Brain microvascular endothelial cell (primary cell): ENCODE results near the gene CRYGA.

ENCODE experiments used
- DNase-seq: peaks from one replicate; pipeline ENCODE4 v3.0.0-alpha.2; 2020
- H3K27ac ChIP-seq: fragments of 250-450 bp; sonication (Bioruptor Pico); 2 replicates; pipeline ENCODE4 v1.5.1; 2020; ENCODE audit warnings: mild to moderate bottlenecking, moderate library complexity
- H3K27me3 ChIP-seq: fragments of 250-450 bp; sonication (Bioruptor Pico); replicated peaks from 2 replicates; pipeline ENCODE4 v1.5.1; 2020; ENCODE audit warnings: mild to moderate bottlenecking
- H3K36me3 ChIP-seq: fragments of 250-450 bp; sonication (Bioruptor Pico); replicated peaks from 2 replicates; pipeline ENCODE4 v1.5.1; 2020; ENCODE audit warnings: mild to moderate bottlenecking
- H3K4me3 ChIP-seq: 2 replicates; pipeline ENCODE4 v1.5.1; 2011; ENCODE audit warnings: low read depth, mild to moderate bottlenecking, control low read depth, low read length, moderate library complexity
- CTCF ChIP-seq: IDR thresholded peaks from 2 replicates; pipeline ENCODE4 v1.5.1; 2011; ENCODE audit warnings: low read depth, mild to moderate bottlenecking, moderate library complexity, low read length, control low read depth, inconsistent platforms; ENCODE audit errors: missing control alignments
- in situ Hi-C: cut with HindIII; loops from 2 replicates; pipeline ENCODE4 v1.10.0; 2017; ENCODE audit warnings: low sequenced_read_pairs, low pct_ligation_motif_present

Gene CRYGA

GRCh38 chr2:208175069-208175839 lies 11.9 kb upstream of the CRYGA start:
- no peak overlapping the region for H3K27ac ChIP-seq
- in situ Hi-C loops: no loop called here
- no peak overlapping the region for H3K4me3 ChIP-seq
- DNase-seq: peak; percentile 88
- TF ChIP-seq CTCF: peak; percentile 95
- H3K36me3 ChIP-seq: no peaks in the 10 kb centered on the region
- H3K27me3 ChIP-seq: no peaks in the 10 kb centered on the region

- H3K27me3 ChIP-seq: no peaks in the 10 kb centered on the region
- in situ Hi-C loops: no loop called here
- TF ChIP-seq CTCF: no peak
- DNase-seq: no peak
- H3K27ac ChIP-seq: no peak overlapping the region
- no peak overlapping the region for H3K4me3 ChIP-seq
- H3K36me3 ChIP-seq: no peaks in the 10 kb centered on the region
Observed at GRCh38 chr2:208174144-208174543, 10.8 kb upstream of the CRYGA start.

- in situ Hi-C loops: no loop called here
- H3K27me3 ChIP-seq: no peaks in the 10 kb centered on the region
- H3K36me3 ChIP-seq: no peaks in the 10 kb centered on the region
- TF ChIP-seq CTCF: no peak
- H3K4me3 ChIP-seq: no peak overlapping the region
- no peak overlapping the region for H3K27ac ChIP-seq
- DNase-seq: no peak
Observed at GRCh38 chr2:208172125-208172524, 8.7 kb upstream of the CRYGA start.

GRCh38 chr2:208164951-208165755 lies 1.8 kb upstream of the CRYGA start:
- no peak for DNase-seq
- in situ Hi-C loops: no loop called here
- no peak for TF ChIP-seq CTCF

GRCh38 chr2:208156439-208156838 lies 7.0 kb downstream of the CRYGA start:
- no peak overlapping the region for H3K27ac ChIP-seq
- H3K4me3 ChIP-seq: no peak overlapping the region
- in situ Hi-C loops: no loop called here
- H3K36me3 ChIP-seq: no peaks in the 10 kb centered on the region
- no peak for DNase-seq
- H3K27me3 ChIP-seq: no peaks in the 10 kb centered on the region
- no peak for TF ChIP-seq CTCF

More at GRCh38 chr2:208164951-208165755, 1.8 kb upstream of the CRYGA start:
- H3K4me3 ChIP-seq: no peak overlapping the region
- H3K27me3 ChIP-seq: no peaks in the 10 kb centered on the region
- H3K36me3 ChIP-seq: no peaks in the 10 kb centered on the region
- H3K27ac ChIP-seq: no peak overlapping the region
